Measurements from ENCODE around the gene NACC2.

- TF ChIP-seq POLR2A (IDR thresholded peaks at IDR 0.05) (no peak), CTCF (IDR thresholded peaks at IDR 0.05 in 4 of 5, conservative IDR thresholded peaks at IDR 0.05 in 1 of 5) (peak in 4 of 5 experiments; percentile 14 to 71 (median 52))
Observed at GRCh38 chr9:136118320-136119060, 23.4 kb upstream of the NACC2 start, which contains the start of gene TMEM250.

Measured in gastrocnemius medialis (tissue), 4 donors.